ENCODE results near the gene C6orf62. TPM values are rescaled to one million over a fixed set of nuclear protein-coding genes. Genes with fewer than 3 reads are reported as not detected.
"Not testable (repeated sequence)": the region's sequence is repeated elsewhere in the genome, so short reads cannot be mapped to it uniquely, and the experiment has no call there.

The C6orf62 gene
- total RNA-seq, 1 experiment from 2014 or later = 134 TPM

DNA sequence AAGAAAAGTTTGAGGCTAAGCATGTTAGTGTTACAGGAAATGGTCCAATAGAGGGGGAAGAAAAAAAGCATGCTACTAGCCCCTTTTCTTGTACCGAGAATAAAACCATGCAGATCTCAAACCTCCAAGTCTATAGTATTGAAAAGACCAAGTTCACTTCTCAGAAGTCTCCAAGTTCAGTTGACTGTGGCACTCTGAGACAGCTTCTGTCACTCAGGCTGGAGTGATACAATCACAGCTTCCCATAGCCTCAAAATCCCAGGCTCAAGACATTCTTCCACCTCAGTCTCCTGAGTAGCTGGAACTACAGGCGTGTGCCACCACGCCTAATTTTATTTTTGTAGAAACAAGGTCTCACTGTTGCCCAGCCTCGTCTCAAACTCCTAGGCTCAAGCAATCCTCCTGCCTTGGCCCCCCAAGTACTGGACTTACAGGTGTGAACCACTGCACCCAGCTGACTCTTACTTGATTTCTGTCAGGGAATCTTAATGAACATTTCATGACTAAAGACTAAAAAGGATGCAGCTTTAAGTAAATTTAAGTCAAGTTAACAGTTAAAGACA is 16.2 kb downstream of the C6orf62 start:
- no peak for DNase-seq (ENCODE audit: low read depth)

DNA sequence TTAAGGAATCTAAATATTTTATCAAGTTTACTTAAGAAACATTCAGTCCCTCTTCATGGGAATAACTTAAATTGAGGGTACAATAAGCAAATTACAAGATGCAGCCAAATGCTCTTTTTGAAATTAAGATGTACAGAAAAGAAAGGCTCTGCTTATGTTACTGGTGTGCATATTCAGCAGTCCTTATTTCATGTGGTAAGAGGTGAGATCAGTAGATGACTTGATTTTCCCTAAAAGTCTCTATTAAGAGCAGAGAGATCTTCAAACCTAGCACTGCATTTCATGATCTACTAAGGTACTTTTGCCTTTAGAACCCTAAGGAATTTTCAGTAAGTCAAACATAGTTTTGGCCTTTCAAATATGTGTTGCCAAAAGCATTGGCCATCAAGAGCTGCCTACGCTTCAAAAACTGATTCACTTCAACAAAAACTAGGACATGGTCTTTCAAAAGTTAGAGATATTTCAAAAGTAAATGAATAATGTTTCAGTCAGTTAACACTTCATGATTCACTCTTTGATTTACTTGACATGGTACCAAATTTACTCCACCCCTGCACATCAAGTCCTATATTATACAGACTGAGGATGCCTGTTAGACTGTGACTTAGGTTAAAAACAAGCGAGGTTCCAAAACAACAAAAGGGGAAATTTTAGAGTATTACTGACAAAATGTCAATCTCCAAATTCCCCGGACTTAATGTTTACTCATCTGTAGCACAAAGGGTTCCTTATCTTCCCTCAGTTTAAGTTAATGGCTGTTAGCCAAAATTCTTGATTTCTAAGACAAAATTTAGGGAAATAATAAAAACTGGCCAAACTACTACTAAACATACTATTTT is 19.2 kb downstream of the C6orf62 start:
- no peak for DNase-seq (ENCODE audit: low read depth)

DNA sequence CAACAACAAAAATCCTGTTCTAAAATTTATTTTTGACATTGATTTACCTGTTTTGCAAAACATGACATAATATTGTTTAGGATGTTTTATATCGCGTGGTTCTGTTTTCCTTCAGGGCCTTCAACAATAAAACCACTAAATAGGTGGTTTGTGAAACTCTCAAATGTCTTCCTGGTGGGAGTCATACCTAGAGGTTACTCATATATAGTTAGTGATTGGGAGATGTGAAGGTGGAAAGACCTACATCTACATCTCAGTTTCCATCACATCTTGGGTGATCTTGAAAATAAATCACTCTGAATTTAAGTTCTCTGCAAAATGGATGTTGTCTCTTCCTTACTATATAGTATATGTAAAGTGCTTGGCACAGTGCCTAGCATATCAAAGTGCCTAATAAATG is 22.9 kb downstream of the C6orf62 start:
- no peak for DNase-seq (ENCODE audit: low read depth)

DNA sequence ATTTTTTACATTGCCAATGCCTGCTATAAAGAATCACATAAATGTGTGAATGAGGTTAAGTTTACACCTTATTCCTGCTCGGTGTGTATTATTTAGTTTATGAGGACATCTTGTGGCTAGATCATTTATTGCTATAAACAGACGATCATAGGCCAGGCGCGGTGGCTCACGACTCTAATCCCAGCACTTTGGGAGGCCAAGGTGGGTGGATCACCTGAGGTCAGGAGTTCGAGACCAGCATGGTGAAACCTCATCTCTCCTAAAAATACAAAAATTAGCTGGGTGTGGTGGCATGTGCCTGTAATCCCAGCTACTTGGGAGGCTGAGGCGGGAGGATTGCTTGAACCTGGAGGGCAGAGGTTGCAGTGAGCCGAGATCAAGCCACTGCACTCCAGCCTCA is 23.3 kb downstream of the C6orf62 start:
- DNase-seq (ENCODE audit: low read depth) = peak; percentile 31

DNA sequence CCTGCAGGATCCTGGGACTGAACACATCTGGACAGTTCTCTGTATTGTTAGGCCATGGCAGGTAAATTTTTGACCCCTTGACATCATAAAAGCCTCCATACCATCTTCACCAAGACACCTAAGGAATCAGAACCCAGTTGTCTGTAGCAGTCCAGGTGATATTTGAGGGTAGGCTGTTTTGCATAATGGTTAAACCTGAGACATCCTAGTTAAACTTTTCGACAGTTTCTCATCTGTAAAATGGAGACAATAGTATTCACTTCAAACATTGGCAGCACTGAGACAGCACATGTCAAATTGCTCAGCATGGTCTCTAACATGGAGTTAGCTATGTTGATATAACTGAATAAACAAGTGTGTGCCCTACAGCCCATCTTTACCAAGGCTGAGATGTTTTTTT is 24.8 kb downstream of the C6orf62 start:
- no peak for DNase-seq (ENCODE audit: low read depth)

DNA sequence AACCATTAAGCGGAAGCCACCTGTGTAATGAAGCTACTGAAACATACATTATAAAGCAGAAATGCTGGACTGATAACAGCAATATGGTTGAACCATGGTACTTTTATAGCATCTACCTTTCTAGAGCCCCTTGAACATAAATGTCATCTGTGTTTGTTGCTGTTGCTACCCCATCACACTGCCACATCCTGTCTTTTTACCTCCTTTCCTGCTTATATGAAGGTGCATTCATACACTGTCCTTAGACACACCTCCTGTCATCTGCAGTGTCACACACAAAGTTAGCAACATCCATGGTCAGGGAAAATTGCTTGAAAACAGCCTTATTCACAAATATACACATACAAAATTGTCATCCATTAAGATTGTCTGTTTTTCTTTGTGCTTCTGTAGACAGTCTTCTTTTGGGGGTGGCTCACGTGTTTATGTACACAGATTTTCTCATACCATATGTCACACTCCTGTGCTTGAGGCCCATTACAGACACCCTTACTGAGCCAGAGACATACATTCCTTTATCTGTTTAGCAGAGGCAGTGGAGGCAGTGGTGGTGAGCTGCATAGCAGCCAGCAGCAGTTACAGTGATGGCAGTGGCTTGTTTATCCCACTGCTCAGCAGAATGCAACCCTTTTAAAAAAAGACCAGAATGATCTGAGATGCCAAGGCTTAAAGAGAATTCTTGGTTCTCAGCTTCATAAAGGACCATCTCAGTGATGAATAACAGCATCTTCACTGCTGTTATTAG is 25.9 kb downstream of the C6orf62 start:
- DNase-seq (ENCODE audit: low read depth) = no peak

DNA sequence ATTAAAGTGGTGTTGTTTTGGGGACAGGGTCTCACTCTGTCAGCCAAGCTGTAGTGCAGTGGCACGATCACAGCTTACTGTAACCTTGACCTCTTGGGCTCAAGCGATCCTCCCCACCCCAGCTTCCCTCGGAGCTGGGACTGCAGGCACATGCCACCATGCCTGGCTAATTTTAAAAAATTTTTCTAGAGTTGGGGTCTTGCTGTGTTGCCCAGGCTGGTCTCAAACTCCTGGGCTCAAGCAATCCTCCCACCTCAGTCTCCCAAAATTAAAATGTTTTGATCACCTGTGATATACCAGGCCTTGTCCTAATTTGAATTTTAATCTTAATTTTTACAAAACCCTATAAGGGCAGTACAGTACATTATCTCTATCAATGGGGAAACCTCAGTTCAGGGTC is 26.5 kb downstream of the C6orf62 start:
- DNase-seq (ENCODE audit: low read depth) = no peak

DNA sequence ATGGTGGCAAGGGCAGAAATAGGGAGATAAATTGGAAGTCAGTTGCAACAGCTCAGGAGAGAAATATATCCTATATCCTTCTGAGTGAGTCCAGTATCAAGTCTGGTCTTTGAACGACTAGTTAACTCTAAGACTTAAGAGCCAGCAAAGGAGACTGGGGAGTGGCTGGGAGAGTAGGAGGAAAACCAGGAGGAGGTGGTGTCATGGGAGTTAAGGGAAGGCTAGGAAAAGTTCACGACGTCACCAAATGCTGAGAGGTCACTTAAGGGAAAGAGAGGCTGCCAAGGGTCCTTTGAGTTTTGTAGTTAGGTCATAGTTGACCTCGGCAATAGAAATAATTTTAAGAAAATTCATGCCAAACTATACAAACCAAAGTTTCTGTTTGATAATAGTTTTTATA is 27.0 kb downstream of the C6orf62 start:
- DNase-seq (ENCODE audit: low read depth) = no peak

DNA sequence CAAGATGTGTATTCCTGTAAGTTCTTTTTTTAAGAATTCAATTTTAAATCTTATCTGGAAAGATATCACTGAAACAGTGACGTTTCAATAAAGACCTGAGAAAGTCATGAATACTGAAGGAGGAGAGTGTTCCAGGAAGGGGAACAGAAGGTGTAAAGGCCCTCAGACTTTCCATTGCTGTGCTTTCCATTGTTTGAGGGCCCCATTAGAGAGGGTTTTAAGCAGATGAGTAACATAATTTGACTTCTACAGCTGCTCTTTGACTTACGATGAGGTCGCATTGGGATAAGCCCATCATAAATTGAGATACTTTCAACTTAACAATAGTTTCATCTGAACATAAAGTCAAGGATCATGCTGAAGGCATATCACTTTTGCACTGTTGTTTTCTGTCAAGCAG is 27.4 kb downstream of the C6orf62 start:
- no peak for DNase-seq (ENCODE audit: low read depth)

DNA sequence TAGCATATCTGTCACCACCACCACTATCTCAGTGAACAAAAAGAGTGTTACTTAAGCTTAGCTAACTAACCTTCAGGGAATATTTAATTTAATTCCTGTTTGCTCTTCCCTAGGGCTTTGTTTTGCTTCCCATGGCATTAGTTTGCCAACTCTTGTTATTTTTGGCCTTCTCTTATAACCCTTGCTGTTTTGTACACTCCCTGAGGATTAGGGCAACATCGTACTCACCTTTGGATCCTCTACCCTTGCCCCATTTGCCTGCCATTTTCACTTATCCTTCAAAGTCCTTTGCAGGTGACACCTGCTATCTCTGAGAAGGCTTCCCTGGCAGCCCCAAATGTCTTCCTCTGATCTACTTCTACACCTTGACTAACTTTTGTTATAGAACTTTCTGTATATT is 28.4 kb downstream of the C6orf62 start:
- no peak for DNase-seq (ENCODE audit: low read depth)

DNA sequence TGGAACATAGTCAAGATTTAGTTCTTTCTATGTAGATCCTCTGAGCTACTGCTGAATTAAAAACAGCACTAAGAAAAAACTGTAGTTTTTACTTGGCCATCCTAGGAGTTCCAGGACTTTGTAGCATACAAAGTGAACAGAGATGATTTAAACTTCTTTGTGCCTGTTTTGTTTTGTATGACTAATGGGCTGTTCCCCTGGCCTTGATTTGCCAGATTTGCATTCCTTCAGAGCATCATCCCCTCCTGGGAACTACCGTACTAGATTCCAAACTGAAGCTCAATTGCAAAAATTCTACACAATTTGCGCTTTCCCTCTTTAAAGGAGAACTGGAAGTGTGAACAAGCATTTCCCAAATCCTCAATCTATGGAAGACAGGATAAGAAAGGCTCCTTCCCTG is 29.0 kb downstream of the C6orf62 start:
- DNase-seq (ENCODE audit: low read depth) = peak; percentile 40

DNA sequence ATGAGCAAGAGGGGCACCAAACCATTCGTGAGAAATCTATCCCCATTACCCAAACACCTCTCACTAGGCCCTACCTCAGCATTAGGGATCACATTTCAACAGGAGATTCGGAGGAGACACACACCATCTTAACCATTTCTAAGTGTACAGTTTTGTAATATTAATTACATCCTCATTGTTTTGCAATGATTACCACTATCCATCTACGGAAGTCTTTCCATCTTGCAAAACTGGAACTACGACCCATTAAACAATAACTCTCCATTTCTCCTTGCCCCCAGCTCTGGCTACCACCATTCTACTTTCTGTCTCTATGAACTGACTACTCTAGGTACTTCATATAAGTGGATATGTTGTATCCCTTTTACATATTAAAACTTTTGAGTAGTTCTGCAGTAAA is 32.0 kb downstream of the C6orf62 start:
- no peak for DNase-seq (ENCODE audit: low read depth)

DNA sequence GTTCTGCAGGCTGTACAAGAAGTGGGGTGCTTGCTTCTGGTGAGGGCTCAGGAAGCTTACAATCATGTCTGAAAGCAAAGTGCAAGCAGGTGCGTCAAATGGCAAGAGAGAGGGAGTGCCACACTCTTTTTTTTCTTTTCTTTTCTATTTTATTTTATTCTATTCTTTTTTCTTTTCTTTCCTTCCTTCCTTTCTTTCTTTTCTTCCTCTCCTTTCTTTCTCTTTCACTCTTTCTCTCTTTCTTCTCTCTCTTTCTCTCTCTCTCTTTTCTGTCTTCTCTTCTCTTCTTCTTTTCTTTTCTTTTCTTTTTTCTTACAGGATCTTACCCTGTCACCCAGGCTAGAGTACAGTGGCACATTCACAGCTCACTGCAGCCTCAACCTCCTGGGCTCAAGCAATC is 32.5 kb downstream of the C6orf62 start:
- DNase-seq (ENCODE audit: low read depth) = no peak

DNA sequence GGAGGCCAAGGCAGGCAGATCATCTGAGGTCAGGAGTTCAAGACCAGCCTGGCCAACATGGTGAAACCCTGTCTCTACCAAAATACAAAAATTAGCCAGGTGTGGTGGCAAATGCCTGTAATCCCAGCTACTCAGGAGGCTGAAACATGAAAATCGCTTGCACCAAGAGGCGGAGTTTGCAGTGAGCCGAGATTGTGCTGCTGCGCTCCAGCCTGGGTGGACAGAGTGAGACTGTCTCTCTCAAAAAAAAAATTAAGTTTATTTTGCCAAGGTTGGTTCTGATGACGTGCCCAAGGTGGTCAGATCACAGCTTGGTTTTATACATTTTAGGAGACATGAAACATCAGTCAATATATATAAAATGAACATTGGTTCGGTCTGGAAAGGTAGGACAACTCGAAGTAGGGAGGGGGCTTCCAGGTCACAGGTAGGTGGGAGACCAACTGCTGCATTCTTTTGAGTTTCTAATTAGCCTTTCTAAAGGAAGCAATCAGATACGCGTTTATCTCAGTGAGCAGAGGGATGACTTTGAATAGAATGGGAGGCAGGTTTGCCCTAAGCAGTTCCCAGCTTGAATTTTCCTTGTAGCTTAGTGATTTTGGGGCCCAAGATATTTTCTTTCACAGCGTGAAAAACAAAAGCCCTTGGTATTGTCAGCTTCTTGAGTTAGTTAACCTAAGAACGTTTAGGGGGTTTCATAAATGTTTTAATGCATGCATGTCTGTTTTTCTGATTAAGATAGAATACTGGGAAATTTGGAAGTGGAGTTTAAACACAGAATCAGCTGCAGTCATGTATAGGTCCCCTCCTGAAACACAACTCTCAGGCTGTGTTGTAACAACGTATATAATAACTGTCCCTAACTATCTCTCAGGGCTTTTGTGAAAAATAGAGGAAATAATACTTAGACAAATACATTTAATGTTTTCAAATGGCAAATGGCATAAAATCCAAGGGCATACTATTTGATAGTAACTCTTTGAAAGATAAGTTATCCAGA is 35.4 kb downstream of the C6orf62 start:
- no peak for DNase-seq (ENCODE audit: low read depth)

DNA sequence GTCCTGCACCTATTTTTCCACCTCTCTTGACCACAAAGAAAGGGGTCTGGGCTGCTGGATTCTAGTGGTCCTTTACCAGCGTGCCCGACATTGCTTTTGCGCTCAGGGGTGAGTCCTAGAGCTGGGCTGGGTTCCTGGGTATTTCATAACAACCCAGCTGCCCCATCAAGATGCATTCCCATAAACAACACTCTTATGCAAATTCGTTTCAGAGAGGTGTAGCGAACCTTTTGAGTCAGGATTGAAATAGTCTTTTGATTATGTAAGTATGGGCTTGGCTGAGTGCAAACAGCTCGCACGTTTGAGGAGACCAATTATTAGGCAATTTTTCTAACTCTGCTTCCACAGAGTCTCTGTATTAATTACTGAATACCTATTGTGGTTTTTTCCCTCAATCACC is 38.4 kb downstream of the C6orf62 start:
- no peak for DNase-seq (ENCODE audit: low read depth)

DNA sequence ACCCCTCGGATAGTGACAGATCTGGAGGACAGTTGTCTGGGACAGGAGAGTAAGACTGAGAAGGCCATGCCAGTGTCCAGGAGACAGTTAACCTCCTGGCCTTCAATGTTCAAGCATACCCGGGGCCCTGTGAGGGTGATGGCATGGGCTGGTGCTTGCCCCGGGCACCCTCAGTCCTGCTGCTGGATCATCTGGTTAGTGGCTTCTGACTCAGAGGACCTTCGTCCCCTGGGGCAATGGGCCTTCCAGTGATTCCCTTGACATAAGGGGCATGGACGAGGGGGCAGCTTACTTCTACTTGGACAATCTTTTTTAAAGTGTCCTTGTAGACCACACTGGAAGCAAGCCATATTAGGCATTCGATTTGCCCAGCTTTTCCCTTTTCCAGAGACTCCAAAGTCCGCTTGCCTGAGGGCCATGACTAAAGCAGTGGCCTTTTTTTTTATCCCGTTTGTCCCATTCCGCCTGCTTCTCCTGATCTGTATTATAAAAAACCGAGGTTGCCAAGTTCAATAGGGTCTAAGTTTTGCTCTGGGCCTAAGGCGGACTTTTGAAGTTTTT is 40.1 kb downstream of the C6orf62 start:
- DNase-seq (ENCODE audit: low read depth) = not testable (repeated sequence)

DNA sequence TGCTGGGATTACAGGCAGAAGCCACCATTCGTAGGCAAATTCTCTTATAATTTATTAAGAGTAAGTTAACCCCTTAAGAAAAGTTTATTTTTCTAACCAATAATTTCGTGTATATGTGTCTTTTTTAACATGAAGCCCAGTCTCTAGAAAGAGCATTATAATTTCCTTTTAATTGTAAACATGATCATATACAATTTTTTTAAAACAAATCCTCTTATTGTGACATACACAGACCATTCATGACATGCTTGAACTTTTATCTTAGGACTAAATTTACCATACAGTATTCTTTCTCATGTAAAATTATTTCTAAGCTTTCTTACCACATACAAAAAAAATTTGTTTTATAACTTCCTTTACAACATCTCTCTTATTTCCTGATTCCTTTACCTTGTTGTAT is 45.3 kb downstream of the C6orf62 start:
- DNase-seq (ENCODE audit: low read depth) = peak; percentile 30

DNA sequence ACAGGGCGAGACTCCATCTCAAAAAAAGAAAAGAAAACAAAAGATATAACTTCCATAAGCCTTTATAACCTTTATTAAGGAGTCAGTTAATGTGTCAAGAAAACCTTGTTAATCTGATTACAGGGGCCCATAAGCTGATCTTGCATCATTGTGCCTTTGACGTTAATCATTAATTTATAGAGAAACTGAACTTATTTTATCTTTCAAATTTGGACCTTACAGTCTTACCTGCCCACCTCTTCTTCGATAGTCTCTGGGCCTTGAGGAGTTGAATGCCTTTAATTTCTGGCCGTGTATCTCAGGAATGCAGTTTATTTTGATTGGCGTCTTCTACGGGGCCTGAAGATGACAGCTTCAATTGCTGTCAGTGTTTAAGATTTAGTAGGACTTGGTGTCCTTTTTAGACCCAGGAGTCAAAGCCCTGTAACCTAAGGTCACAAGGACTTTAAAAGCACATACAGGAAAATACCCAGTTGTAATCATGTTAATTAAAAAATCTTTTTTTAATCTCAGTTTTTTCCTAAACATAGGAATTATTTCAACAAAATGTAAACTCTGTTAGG is 46.3 kb downstream of the C6orf62 start:
- no peak for DNase-seq (ENCODE audit: low read depth)

DNA sequence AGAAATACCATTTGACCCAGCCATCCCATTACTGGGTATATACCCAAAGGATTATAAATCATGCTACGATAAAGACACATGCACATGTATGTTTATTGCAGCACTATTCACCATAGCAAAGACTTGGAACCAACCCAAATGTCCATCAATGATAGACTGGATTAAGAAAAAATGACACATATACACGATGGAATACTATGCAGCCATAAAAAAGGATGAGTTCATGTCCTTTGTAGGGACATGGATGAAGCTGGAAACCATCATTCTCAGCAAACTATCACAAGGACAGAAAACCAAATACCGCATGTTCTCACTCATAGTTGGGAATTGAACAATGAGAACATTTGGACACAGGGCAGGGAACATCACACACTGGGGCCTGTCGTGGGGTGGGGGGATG is 47.9 kb downstream of the C6orf62 start:
- DNase-seq (ENCODE audit: low read depth) = not testable (repeated sequence)

DNA sequence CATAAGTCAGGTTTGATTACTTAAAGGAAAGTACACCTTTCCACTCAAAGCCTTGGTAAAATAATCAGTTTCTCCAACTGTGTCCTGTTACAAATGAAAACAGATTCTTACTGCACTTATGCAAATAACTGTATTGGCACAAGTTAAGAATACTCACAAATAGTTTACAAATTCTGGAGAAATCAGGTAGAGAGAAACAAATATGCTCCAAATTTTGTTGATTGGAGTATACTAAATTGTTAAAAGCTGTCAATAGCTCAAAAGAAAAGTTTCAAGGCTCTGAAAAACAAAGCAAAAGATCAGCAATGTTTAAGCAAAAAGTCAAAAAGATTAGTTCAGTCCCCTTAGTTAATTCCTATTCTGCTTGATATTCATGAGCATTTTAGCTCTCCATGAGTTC is 48.5 kb downstream of the C6orf62 start:
- not testable (repeated sequence) for DNase-seq (ENCODE audit: low read depth)

DNA sequence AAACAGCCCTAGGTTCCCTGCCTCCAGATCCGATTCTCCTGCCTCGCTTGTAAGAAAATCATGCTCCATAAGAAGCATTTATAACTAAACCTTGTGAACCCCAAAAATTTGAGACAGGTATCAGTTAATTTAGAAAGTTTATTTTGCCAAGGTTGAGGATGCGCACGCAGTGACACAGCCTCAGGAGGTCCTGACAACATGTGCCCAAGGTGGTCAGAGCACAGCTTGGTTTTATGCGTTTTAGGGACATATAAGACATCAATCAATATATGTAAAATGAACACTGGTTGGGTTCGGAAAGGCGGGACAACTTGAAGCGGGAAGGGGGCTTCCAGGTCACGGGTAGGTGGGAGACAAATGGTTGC is 50.0 kb downstream of the C6orf62 start:
- DNase-seq (ENCODE audit: low read depth) = no peak

All from LHCN-M2 (cell line).